Left renal pelvis (tissue), 4 donors: ENCODE results near the gene SERTM1. TPM values are rescaled to one million over a fixed set of nuclear protein-coding genes. Genes with fewer than 3 reads are reported as not detected.

Experiments
- DNase-seq, 4 donors: peaks; one replicate each; pipeline ENCODE4 v3.0.0-alpha.2; 2013; ENCODE audit warnings: low read depth in 4 of 4, low spot score in 3 of 4
- polyA plus RNA-seq, 4 donors: library from polyadenylated mRNA; unstranded; fragments of 120-200 nt; gene quantifications; one replicate each; pipeline ENCODE4 v1.2.1, GENCODE V29; 2013; ENCODE audit not compliant: insufficient read length in 4 of 4

Gene SERTM1
- polyA plus RNA-seq, 4 donors: 0.23 to 2.9 (median 0.85) TPM

- no peak for DNase-seq
Measured at GRCh38 chr13:36709136-36709890, 35.5 kb downstream of the SERTM1 start.

GRCh38 chr13:36710396-36710795 lies 36.6 kb downstream of the SERTM1 start:
- DNase-seq: no peak

- DNase-seq: no peak
Measured at GRCh38 chr13:36712290-36712689, 38.5 kb downstream of the SERTM1 start.

GRCh38 chr13:36712770-36713169 lies 39.0 kb downstream of the SERTM1 start:
- DNase-seq: peak in 2 of 4 donors; percentile 33 to 37

- no peak for DNase-seq
Measured at GRCh38 chr13:36713887-36714286, 40.1 kb downstream of the SERTM1 start.

- DNase-seq: no peak
Measured at GRCh38 chr13:36715841-36716240, 42.0 kb downstream of the SERTM1 start.

- DNase-seq: no peak
Measured at GRCh38 chr13:36717017-36717416, 43.2 kb downstream of the SERTM1 start.

GRCh38 chr13:36717966-36718545 lies 44.2 kb downstream of the SERTM1 start:
- DNase-seq: no peak

- no peak for DNase-seq
Measured at GRCh38 chr13:36718686-36719085, 44.9 kb downstream of the SERTM1 start.

GRCh38 chr13:36724141-36724540 lies 50.3 kb downstream of the SERTM1 start:
- DNase-seq: no peak

GRCh38 chr13:36725936-36726335 lies 52.1 kb downstream of the SERTM1 start:
- DNase-seq: no peak

GRCh38 chr13:36728006-36728405 lies 54.2 kb downstream of the SERTM1 start:
- DNase-seq: no peak

- peak in 3 of 4 donors; percentile 20 to 29 (median 27) for DNase-seq
Measured at GRCh38 chr13:36736119-36736726, 62.4 kb downstream of the SERTM1 start.

GRCh38 chr13:36737524-36738083 lies 63.8 kb downstream of the SERTM1 start:
- no peak for DNase-seq

GRCh38 chr13:36745436-36745835 lies 71.6 kb downstream of the SERTM1 start:
- no peak for DNase-seq

- no peak for DNase-seq
Measured at GRCh38 chr13:36746051-36746450, 72.2 kb downstream of the SERTM1 start.

Other genes starting within 250 kb of the SERTM1 start
- 1 to 10 TPM in 2 of 4 donors, under 1 TPM in 2; 0.84 to 2.4 (median 1.1) TPM for gene CCNA1, start 241.5 kb upstream of the SERTM1 start, polyA plus RNA-seq
- gene RFXAP, start 145.2 kb downstream of the SERTM1 start, polyA plus RNA-seq: 10 to 100 TPM; 14.5 to 28.4 (median 17.8) TPM
- 10 to 100 TPM; 27.3 to 33.7 (median 32.8) TPM for gene SMAD9, start 246.2 kb downstream of the SERTM1 start, polyA plus RNA-seq